LNCAP (cell line): ENCODE measurements around the gene SUPT3H.

Experiments used
- TF ChIP-seq, protein P1 (sequence below): fragments of 450-650 bp; IDR thresholded peaks from 2 replicates; pipeline ENCODE4 v1.5.1; 2017; ENCODE audit warnings: mild to moderate bottlenecking

SUPT3H gene

DNA sequence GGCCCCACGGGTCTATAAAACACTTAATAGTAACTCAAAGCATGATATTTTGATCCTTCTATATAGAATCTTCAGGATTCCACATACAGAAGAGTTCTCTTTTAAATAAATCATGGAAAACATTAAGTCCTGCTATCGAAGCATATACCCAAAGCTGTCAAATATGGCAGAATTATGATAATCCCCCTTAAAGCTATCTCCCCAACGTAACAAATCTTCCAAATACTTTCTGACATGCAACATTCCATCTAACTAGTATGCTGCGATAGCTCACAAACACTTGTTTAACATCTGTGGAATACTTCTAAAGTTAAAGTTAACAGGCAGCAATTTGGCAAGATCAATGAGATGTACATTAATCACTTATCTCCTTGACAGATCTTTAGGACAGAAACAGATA, 420.6 kb downstream of the SUPT3H start:
- TF ChIP-seq, protein P1, sequence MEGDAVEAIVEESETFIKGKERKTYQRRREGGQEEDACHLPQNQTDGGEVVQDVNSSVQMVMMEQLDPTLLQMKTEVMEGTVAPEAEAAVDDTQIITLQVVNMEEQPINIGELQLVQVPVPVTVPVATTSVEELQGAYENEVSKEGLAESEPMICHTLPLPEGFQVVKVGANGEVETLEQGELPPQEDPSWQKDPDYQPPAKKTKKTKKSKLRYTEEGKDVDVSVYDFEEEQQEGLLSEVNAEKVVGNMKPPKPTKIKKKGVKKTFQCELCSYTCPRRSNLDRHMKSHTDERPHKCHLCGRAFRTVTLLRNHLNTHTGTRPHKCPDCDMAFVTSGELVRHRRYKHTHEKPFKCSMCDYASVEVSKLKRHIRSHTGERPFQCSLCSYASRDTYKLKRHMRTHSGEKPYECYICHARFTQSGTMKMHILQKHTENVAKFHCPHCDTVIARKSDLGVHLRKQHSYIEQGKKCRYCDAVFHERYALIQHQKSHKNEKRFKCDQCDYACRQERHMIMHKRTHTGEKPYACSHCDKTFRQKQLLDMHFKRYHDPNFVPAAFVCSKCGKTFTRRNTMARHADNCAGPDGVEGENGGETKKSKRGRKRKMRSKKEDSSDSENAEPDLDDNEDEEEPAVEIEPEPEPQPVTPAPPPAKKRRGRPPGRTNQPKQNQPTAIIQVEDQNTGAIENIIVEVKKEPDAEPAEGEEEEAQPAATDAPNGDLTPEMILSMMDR: no peak

DNA sequence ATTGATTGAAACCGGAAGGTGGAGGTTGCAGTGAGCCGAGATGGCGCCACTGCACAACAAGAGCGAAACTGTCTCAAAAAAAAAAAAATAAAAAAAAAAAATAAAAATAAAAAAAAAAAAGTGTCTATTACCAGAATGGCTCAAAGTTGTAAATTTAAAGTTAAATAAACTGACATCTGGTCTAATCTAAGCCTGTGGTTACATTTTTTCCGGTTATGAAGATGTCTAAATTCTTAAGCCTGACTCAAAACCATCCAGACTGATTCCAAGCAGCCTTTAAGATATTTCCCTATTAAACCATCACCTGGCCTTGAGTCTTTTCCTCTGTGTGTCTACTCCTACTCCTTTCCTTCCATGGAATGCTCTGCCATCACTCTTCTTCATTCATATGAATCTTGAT, 421.3 kb downstream of the SUPT3H start:
- TF ChIP-seq, protein P1: no peak

DNA sequence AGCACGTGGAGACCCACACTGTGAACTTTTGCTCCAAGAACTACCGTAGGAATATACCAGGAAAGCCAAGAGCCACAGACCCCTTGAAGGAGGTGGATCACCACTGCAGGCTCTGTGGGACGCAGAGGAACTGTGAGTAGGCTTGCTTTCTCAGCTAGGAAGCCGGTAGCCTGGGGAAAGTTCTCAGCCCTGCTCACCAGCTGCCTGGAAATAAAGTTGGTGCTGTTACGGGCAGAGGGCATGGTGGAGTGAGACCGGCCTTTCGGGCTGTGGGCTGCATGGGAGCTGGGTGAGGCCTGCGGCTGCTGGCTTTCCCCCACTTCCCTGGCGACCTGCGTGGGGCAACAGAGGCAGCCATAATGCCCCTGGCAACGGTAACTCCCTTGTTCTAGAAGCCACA, 422.6 kb downstream of the SUPT3H start:
- TF ChIP-seq, protein P1: no peak

- TF ChIP-seq, protein P1: no peak
Observed at GRCh38 chr6:44954281-44954680, 423.5 kb downstream of the SUPT3H start.

DNA sequence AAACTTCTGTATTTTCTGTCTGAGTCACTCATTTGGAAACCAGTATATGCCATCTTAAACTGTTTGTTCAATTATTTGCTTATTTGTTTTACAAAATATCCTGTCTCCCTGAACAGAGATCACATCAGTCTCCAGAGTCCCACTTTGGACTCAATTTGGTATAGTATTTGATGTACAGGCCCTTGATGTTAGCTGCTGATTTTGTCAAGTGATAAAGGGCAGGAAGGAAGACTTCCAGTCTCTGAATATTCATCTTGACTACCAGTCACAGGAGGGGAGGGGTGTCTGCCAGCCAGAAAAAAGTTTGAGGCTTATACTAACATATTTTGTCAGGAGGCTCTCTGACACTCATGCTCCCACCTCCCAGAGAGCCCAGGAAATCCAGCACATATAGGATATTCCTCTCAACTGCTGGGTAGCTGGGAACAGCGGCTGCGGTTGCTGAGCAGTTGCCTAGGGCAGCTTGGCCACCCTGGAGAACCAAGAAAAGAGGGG, 426.4 kb downstream of the SUPT3H start:
- TF ChIP-seq, protein P1: no peak

DNA sequence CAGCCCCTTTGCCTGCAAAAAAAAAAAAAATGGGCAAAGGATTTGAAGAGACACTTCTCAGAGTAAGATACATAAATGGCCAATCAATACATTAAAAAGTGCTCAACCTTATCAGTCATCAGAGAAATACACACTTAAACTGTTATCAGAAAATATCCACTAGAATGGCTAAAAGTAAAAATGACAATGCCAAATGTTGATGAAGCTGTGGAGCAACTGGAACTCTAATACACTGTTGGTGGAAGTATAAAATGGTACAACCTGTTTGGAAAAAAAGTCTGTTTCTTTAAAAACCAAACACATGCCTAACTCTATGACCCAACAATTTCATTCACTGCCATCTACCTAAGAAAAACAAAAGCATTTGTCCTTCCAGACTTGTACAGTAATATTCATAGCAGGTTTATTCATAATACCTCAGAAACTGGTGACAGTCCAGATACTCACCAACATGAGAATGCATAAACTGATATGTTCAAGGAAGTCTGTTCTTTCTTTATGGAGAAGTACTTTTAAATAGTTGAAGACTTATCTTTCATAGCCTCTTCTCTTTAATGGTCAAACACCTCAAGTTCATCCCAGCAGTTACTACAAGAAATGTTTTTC, 428.0 kb downstream of the SUPT3H start:
- TF ChIP-seq, protein P1: no peak

DNA sequence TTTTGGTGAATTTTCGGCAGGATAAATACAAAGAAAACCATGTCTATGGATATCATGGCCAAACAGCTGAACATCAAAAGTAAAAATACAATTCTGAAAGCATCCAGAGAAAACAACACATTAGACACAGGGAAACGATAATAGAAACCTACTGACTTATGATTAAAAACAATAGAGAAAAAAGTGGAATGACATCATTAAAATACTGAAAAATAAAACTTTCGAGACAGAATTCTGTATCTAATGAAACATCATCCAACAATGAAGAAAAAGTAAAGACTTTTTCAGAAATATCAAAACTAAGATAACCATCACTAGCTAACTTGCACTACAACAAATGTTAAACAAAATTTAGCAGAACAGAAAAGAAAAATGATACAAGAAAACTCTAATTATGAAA, 434.2 kb downstream of the SUPT3H start:
- TF ChIP-seq, protein P1: no peak

- TF ChIP-seq, protein P1: no peak
Observed at GRCh38 chr6:44942798-44943197, 434.9 kb downstream of the SUPT3H start.
